Transverse colon (tissue), 4 donors: ENCODE measurements around the gene PSORS1C2.

Source experiments
- CTCF ChIP-seq, 5 experiments: fragments of 200-600 bp in 3 of 5; fragments of 450-650 bp in 2 of 5; sonication (generic) in 3 of 5; IDR thresholded peaks; 1 replicate in 2 of 5; 2 replicates in 3 of 5; pipeline ENCODE4 v1.5.1; 2016 to 2017; ENCODE audit warnings: antibody characterized with exemption in 5 of 5, inconsistent platforms in 3 of 5, mild to moderate bottlenecking in 2 of 5, moderate library complexity in 1 of 5
- EP300 ChIP-seq: sonication (generic); formaldehyde crosslinking; IDR thresholded peaks from one replicate; pipeline ENCODE4 v1.6.1; 2017; ENCODE audit warnings: antibody characterized with exemption, low read depth
- POLR2A ChIP-seq: fragments of 450-650 bp; IDR thresholded peaks from one replicate; pipeline ENCODE4 v1.6.1; 2016; ENCODE audit warnings: antibody characterized with exemption, mild to moderate bottlenecking, moderate library complexity
- POLR2AphosphoS5 ChIP-seq, 3 donors: sonication (generic); formaldehyde crosslinking; IDR thresholded peaks; one replicate each; pipeline ENCODE4 v1.6.1; 2016; ENCODE audit warnings: antibody characterized with exemption in 3 of 3

GRCh38 chr6:31110825-31111582, 27.9 kb downstream of the PSORS1C2 start:
- no peak for TF ChIP-seq CTCF (IDR thresholded peaks at IDR 0.05)
- no peak for TF ChIP-seq POLR2A
- TF ChIP-seq EP300, result no peak
- no peak for TF ChIP-seq POLR2AphosphoS5 (IDR thresholded peaks at IDR 0.05)
